Bronchial smooth muscle cell (primary cell): ENCODE data around the gene RGS9. TPM values are rescaled to one million over a fixed set of nuclear protein-coding genes. Genes with fewer than 3 reads are reported as not detected.

Experiments used
- total RNA-seq: library from RNA; depleted of rRNA; stranded (reverse); fragments of >200 nt; gene quantifications from 2 replicates; pipeline ENCODE4 v1.2.1, GENCODE V29; 2014

RGS9 gene
- 1.3 and 3.2 TPM in 2 replicates for total RNA-seq

DNA sequence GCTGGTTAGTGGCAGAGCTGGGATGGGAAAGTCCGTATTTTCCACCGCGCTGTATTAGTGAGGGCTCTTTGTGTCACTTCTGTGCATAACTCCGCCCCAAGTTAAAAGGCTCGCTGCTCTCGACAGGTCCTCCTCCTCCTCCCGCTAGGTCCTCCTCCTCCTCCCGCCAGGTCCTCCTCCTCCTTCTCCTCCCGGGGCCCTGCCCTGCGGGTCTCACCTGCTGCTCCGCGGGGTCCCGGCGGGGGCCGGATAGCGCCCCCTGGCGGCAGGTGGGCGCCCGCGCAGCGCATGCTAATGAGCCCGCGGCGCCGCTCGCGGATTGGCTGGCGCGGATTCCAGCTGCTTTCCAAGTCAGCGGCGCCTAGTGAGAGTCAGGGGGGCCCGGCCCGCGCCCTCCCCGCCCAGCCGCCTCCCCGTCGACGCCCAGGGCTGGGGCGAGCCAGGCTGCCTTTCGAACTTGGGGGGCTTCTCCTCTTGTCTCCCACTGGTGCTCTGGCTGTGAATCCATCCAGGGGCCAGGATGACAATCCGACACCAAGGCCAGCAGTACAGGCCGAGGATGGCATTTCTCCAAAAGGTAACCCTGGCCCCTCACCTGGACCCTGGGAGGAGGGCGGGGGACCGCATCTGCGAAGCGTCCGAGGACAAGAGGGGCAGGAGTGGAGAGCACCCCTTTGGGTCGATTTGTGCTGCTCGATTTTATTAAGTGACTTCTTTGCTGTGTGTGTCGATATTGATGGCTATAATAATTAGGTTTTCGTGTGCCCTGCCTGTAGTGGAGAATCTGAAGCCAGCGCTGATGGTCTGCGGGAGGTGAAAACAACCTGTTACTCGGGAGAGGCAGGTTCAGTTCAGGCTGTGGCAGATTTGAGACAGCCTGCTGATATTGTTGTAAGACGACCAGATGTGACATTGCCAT lies at the start of gene RGS9:
Gene RGS9, plus strand, starts transcription at position 350 of the 919 bp plus-strand sequence. Its CDS starts 171 bp downstream, at position 521.

Other genes with a start within 250 kb of the RGS9 start
- gene LRRC37A3, start 217.9 kb upstream of the RGS9 start, total RNA-seq, result 3.5 and 4.1 TPM in 2 replicates
- gene GNA13, start 80.6 kb upstream of the RGS9 start, total RNA-seq, result 35.3 and 38.7 TPM in 2 replicates